ENCODE results near the gene ARHGAP19. TPM values are rescaled to one million over a fixed set of nuclear protein-coding genes. Genes with fewer than 3 reads are reported as not detected.

The ARHGAP19 gene
- total and polyA plus RNA-seq, 2 donors (not counting 3 experiments of a cell fraction or from before 2014, with no cell fraction given) = 6.8 to 20.0 TPM

- Histone ChIP-seq H3K4me2 (ENCODE audit: insufficient read depth, low read length) (no peak overlapping the region), H3K9me3 (replicated peaks; ENCODE audit: control insufficient read depth, insufficient read depth, low read length) (no peaks in the 10 kb centered on the region), H3K9ac (replicated peaks; ENCODE audit: extremely low read depth, insufficient read depth, low read length) (no peak overlapping the region), H3K27me3 (ENCODE audit: control insufficient read depth in 2 of 2, insufficient read depth in 2 of 2, low read length in 2 of 2) (no peaks in the 10 kb centered on the region), H3K9me1 (replicated peaks; ENCODE audit: control insufficient read depth, extremely low read depth, insufficient read depth, low read length) (no peaks in the 10 kb centered on the region), H3K4me3 (replicated peaks in 1 of 3; ENCODE audit: insufficient read depth in 1 of 3, low read depth in 1 of 3, low read length in 3 of 3) (no peak overlapping the region), H4K20me1 (replicated peaks; ENCODE audit: control insufficient read depth, extremely low read depth, insufficient read depth, low read length) (no peaks in the 10 kb centered on the region), H2AFZ (ENCODE audit: low read depth, low read length) (no peak overlapping the region), H3K36me3 (ENCODE audit: control insufficient read depth in 2 of 2, extremely low read depth in 1 of 2, insufficient read depth in 2 of 2, low read length in 2 of 2) (no peaks in the 10 kb centered on the region), H3K4me1 (ENCODE audit: control insufficient read depth, extremely low read depth, insufficient read depth, low read length) (no peaks in the 10 kb centered on the region), H3K27ac (ENCODE audit: insufficient read depth, low read depth, low read length) (no peak overlapping the region), H3K79me2 (ENCODE audit: control insufficient read depth, insufficient read depth, low read length) (no peaks in the 10 kb centered on the region)
- intact Hi-C loops (cut with micrococcal nuclease) (no loop called here), dilution Hi-C loops (cut with MboI; ENCODE audit: extremely low pct_ligation_motif_present, low sequenced_read_pairs) (no loop called here)
- DNase-seq (ENCODE audit: low read depth, low spot score) = no peak
- BruUV-seq (replicated peaks) = no TSS peak
- FAIRE-seq = no peak
- POLR2A ChIA-PET = no interaction called here
- CTCF ChIA-PET = interaction anchor here (0.9 to 13.0 kb wide), 6 partner anchors 9 to 170 kb away, joined by 3 to 397 read pairs (median 40); no protein-coding TSS in a partner anchor
- TF ChIP-seq JUN (IDR thresholded peaks at IDR 0.05; ENCODE audit: borderline replicate concordance, insufficient read depth, insufficient read length, low read depth) (no peak), FOS (IDR thresholded peaks at IDR 0.05; ENCODE audit: borderline replicate concordance, insufficient read depth, low read length) (no peak), POLR2A (IDR thresholded peaks at IDR 0.05; ENCODE audit: low read depth, low read length) (no peak), MAX (IDR thresholded peaks at IDR 0.05; ENCODE audit: insufficient read depth, insufficient read length) (no peak), CTCF (IDR thresholded peaks at IDR 0.05; ENCODE audit: extremely low read depth in 1 of 2, insufficient read depth in 1 of 2, low read depth in 1 of 2, low read length in 2 of 2) (no peak), MYC (IDR thresholded peaks at IDR 0.05; ENCODE audit: low read depth, low read length) (no peak), EZH2 (IDR thresholded peaks at IDR 0.05; ENCODE audit: borderline replicate concordance, low read depth, low read length, severe bottlenecking) (no peak), GATA2 (IDR thresholded peaks at IDR 0.05; ENCODE audit: insufficient read depth, insufficient read length, low read depth, low read length) (no peak), POLR2AphosphoS5 (IDR thresholded peaks at IDR 0.05; ENCODE audit: insufficient read depth, low read depth, low read length) (no peak)
These were observed 84.6 kb downstream of the ARHGAP19 start for GRCh38 chr10:97207756-97208346.

All from endothelial cell of umbilical vein (primary cell).